Myocyte (in vitro differentiated cells): ENCODE data around the gene ALDH16A1. TPM values are rescaled to one million over a fixed set of nuclear protein-coding genes. Genes with fewer than 3 reads are reported as not detected.

Source experiments
- DNase-seq: peaks from one replicate; pipeline ENCODE4 v3.0.0-alpha.2; 2012; ENCODE audit warnings: low read depth
- microRNA counts: library from miRNA; unstranded; fragments of <30 nt; microRNA quantifications from one replicate; lab custom pipeline; 2016
- microRNA-seq: library from miRNA; unstranded; fragments of <30 nt; microRNA quantifications from one replicate; pipeline ENCODE4, GENCODE V29; 2016
- total RNA-seq: library from RNA; depleted of rRNA; stranded (reverse); fragments of >200 nt; gene quantifications from 2 replicates; pipeline ENCODE4 v1.2.3, GENCODE V29; 2014

The ALDH16A1 gene
- total RNA-seq, 1 donor from 2014 or later: 14.4 TPM

DNA sequence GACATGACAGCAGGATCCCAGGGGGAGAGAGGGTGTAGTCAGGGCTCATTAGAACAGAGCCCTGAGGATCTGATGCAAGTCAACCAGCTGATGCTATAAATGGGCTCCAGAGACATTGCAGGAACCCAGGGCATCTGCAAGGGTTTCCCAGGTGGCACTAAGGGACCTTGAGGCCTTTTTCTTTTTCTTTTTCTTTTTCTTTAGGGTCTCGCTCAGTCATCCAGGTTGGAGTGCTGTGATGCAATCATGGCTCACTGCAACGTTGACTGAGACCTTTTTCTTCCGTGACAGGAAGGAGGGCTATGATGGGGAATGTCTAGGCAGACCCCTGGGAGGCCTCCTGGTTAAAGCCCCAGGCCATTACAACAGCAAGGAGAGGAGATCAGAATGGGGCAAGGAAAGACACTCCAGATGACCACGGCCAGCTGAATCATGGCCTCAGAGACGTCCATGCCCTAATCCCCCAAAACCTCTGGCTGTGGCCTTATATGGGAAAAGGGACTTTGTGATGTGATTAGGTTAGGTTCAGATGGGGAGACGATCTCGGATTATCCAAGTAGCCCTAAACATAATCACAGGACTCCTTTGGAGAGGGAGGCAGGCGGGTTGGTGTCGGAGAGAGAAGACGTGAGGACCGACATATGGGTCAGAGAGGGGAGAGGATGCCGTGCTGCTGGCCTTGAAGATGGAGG, 54.9 kb downstream of the ALDH16A1 start:
- no peak for DNase-seq

DNA sequence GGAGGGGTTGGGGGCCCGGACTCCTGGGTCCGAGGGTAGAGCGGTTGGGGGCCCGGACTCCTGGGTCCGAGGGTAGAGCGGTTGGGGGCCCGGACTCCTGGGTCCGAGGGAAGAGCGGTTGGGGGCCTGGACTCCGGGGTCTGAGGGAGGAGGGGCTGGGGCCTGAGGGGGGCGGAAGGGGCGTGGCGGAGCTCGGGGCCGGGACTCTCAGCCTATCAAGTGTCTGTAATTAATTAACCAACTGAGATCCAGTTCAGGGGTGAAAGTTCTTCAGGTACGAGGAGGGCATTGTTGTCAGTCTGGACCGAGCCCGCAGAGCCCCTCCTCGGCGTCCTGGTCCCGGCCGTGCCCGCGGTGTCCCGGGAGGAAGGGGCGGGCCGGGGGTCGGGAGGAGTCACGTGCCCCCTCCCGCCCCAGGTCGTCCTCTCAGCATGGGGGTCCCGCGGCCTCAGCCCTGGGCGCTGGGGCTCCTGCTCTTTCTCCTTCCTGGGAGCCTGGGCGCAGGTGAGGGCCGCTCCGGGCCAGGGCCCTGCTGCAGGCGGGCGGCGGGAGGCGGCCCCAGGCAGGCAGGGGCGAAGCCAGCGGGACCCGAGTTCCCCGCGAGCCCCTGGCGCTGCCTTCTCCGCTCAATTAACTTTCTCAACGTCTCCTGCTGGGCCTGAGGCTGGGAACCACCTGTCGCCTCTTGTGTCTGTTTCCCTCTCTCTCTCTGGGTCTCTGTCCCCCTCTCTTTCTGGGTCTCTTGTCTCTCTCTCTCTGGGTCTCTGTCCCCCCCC, 60.1 kb downstream of the ALDH16A1 start:
- peak; percentile 52 for DNase-seq

DNA sequence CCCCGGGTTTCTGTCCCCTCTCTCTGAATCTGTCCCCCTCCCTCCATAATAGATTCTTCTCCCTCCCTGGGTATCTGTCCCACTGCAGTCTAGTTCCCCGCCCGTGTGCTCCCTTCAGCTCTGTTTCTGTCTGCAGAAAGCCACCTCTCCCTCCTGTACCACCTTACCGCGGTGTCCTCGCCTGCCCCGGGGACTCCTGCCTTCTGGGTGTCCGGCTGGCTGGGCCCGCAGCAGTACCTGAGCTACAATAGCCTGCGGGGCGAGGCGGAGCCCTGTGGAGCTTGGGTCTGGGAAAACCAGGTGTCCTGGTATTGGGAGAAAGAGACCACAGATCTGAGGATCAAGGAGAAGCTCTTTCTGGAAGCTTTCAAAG, 60.7 kb downstream of the ALDH16A1 start:
- DNase-seq: no peak

DNA sequence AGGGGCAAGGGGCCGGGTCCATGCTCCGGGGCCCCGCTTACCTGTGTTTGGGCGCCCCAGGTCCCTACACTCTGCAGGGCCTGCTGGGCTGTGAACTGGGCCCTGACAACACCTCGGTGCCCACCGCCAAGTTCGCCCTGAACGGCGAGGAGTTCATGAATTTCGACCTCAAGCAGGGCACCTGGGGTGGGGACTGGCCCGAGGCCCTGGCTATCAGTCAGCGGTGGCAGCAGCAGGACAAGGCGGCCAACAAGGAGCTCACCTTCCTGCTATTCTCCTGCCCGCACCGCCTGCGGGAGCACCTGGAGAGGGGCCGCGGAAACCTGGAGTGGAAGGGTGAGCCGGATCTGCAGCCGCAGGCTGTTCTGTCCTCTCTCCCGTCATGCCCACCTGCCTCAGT, 61.1 kb downstream of the ALDH16A1 start:
- DNase-seq: no peak

DNA sequence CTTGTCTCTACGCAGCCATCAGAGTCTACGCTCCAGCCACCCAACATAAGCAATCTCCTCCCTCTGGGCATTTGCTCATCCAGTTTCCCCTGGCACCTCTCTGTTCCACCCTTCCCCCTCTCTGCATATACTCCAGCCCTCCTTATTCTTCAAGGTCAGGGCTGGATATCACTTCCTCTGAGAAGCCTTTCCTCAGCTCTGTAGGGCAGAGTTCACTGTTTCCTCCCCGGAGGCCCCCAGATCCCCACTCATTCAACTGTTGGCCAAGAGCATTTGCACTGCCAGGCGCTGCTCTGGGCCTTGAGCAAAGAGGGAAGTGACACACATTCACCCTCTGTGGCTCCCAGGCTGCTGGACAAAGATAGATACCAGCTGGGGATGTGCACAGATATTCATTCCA, 62.7 kb downstream of the ALDH16A1 start:
- DNase-seq: no peak

DNA sequence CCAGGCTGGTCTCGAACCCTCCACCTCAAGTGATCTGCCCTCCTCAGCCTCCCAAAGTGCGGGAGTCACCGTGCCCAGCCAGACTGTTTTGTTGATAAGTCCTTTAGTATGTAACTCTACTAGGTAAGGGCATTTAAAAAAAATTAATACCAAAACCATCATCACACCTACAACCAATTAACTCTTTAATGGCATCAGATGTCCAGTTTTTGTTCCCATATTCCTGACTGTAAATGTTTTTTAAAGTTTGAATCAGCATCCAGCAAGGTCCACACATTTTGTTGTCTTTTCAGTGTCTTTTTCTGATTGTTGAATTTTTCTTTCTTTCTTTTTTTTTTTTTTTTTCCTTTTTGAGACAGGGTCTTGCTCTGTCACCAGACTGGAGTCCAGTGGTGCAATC, 65.0 kb downstream of the ALDH16A1 start:
- no peak for DNase-seq

MicroRNAs within 50 kb of the gene (microRNA counts, 767-probe panel; counts per million panel counts)
- not detected for microRNA hsa-miR-150-5p (lab: Ali Mortazavi, UCI)

Small RNA genes lying within 50 kb of the gene (microRNA-seq; reads per million reads assigned to microRNA genes)
- 0.81 reads per million for gene MIR150

Other genes with a start within 250 kb of the ALDH16A1 start
- 0.51 and 2.0 TPM in 2 replicates for gene SLC6A16, start 128.0 kb upstream of the ALDH16A1 start, total RNA-seq
- gene CD37, start 117.8 kb upstream of the ALDH16A1 start, total RNA-seq: not detected in 2 replicates
- 43.8 and 45.3 TPM in 2 replicates for gene TEAD2, start 90.8 kb upstream of the ALDH16A1 start, total RNA-seq
- gene DKKL1, start 89.3 kb upstream of the ALDH16A1 start, total RNA-seq: 0.36 and 2.4 TPM in 2 replicates
- not detected in 2 replicates for gene KASH5, start 65.0 kb upstream of the ALDH16A1 start, total RNA-seq
- gene PTH2, start 29.8 kb upstream of the ALDH16A1 start, total RNA-seq: not detected in 2 replicates
- not detected in 2 replicates for gene GFY, start 27.8 kb upstream of the ALDH16A1 start, total RNA-seq
- 0.05 and 0.31 TPM in 2 replicates for gene SLC17A7, start 11.7 kb upstream of the ALDH16A1 start, total RNA-seq
- 53.7 and 59.3 TPM in 2 replicates for gene PIH1D1, start 1.4 kb upstream of the ALDH16A1 start, total RNA-seq
- gene FLT3LG, start 21.0 kb downstream of the ALDH16A1 start, total RNA-seq: 2.6 and 3.4 TPM in 2 replicates
- gene RPL13A, start 34.4 kb downstream of the ALDH16A1 start, total RNA-seq: 1,470 and 1,688 TPM in 2 replicates
- 1,718 and 2,274 TPM in 2 replicates for gene RPS11, start 43.2 kb downstream of the ALDH16A1 start, total RNA-seq
- gene FCGRT, start 59.4 kb downstream of the ALDH16A1 start, total RNA-seq: 111 and 122 TPM in 2 replicates
- gene RCN3, start 74.8 kb downstream of the ALDH16A1 start, total RNA-seq: 102 and 136 TPM in 2 replicates
- gene NOSIP, start 127.3 kb downstream of the ALDH16A1 start, total RNA-seq: 51.3 and 68.7 TPM in 2 replicates
- gene PRRG2, start 128.1 kb downstream of the ALDH16A1 start, total RNA-seq: 0.16 TPM in 1 of 2 replicates, not detected in the other
- gene PRR12, start 138.0 kb downstream of the ALDH16A1 start, total RNA-seq: 3.2 and 4.4 TPM in 2 replicates
- 29.8 and 42.1 TPM in 2 replicates for gene RRAS, start 186.9 kb downstream of the ALDH16A1 start, total RNA-seq
- gene SCAF1, start 189.0 kb downstream of the ALDH16A1 start, total RNA-seq: 26.9 and 33.8 TPM in 2 replicates
- 34.7 and 35.8 TPM in 2 replicates for gene IRF3, start 212.6 kb downstream of the ALDH16A1 start, total RNA-seq
- gene BCL2L12, start 212.7 kb downstream of the ALDH16A1 start, total RNA-seq: 11.4 and 11.8 TPM in 2 replicates
- gene PRMT1, start 224.0 kb downstream of the ALDH16A1 start, total RNA-seq: 528 and 584 TPM in 2 replicates
- 0.99 and 1.3 TPM in 2 replicates for gene ADM5, start 236.4 kb downstream of the ALDH16A1 start, total RNA-seq
- 1.4 and 1.7 TPM in 2 replicates for gene CPT1C, start 237.9 kb downstream of the ALDH16A1 start, total RNA-seq